LoVo (cell line): ENCODE measurements around the gene TACC3.

ENCODE experiments used
- DNase-seq: peaks from one replicate; pipeline ENCODE4 v3.0.0-alpha.2; 2016; ENCODE audit warnings: low spot score

The TACC3 gene

DNA sequence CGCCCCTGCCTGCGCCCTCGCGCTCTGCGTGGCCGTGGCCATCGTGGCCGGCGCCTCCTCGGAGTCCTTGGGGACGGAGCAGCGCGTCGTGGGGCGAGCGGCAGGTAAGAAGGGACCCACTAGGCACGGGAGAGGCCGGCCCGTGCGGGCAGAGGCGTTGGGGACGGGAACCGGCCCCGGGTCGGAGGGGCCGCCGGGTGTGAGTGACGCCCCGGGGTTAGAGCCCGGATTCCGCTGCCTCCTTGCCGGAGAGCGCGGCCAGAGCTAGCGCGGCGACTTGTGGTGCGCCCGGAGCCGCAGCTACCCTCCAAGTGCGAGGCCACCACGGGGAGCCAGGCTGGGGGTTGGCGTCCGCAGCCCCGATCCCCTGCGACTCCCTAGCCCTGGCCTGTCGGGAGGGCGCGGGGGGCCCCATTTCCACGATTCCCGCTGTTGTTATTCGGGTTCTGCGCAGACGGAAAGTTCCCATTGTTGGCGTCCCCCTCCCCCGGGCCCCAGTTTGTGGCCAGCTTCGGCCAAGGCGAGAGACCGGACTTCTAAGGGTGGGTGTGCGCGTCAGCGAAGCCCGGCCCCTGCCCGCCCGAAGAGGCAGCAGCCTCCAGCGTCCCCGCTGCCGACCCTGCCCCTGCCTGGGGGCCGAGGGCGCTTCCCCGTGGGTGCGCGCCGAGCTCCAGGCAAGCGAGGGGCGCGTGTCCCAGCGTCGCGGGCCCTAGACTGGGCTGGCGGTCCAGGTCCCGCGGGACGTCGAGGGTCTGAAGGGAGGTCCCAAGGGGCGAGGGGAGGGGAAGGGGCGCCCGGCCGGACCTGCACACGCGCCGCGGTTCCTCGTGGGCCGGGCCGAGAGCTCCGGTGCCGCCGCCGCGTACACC is 72.9 kb downstream of the TACC3 start:
- DNase-seq = no peak
